Suppressor macrophage (primary cell): Measurements from ENCODE around the gene NAV2.
"Not testable (repeated sequence)": the region's sequence is repeated elsewhere in the genome, so short reads cannot be mapped to it uniquely, and the experiment has no call there.

Experiments
- DNase-seq, 4 experiments: peaks; one replicate each; pipeline ENCODE4 v3.0.0-alpha.2; 2020 to 2022

The NAV2 gene

DNA sequence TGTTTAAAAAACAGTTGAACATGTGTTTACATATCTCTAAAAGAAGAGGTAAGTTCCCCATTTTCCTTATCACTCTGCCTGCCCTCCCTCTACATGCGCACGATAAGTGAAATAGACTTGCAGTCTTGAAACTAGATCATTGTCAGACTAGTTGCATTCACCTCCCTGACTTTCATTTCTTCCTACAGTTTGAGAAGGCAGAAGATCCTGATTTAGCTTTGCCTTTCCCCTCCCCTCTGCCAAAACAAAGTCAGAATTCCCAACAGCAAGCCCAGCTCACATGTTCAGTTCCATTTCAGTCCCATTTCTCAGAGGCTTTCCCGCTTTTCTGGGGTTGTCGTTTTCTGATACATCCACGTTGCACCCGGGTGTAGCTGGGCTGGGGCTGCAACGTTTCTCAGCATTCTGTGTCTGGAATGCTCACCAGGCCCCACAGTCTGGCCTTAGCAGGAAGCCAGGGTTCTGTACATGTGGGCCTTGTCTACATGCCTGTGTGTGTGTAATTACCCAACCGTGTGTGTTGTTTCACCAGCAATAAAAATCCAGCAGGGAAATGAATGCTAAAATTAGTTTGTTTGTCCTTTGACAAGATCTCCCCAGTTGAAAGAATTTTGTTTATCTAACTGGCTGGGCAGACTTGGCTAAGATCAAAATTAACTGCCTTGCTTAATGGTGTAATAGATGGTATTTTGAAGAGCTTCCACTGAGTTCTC lies 268.5 kb downstream of the NAV2 start:
- no peak for DNase-seq

GRCh38 chr11:19982774-19983495 lies 270.3 kb downstream of the NAV2 start:
- DNase-seq: no peak

DNA sequence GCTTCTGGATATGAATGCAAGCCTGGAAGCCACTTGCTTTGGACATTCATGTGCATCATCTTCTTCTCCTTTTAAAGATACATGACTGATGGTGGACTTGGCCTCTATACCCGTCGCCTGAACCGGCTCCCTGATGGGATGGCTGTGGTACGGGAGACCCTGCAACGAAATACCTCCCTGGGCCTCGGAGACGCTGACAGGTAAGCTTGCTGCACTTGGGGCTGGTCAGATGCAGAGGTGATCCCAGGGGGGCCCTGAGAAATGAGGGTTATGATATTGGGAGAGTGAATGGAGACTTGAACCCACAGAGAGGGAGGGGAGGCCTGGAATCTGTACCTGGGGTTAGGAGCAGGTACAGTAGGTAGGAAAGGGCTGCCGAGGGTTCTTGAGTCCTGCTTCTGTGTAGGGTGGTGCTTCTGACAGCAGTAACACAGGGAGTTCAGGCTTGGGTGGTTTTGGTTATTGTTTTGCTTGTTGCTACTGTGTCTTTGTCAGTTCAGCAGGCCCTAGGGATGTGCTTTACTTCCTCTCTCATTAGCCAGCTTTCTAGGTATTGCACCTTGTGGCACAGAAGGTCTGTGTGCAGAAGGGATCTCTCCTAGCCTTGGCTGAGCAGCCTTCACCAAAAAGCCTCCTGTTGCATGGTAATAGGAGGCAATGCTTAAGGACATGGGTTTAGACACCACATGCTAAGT lies 271.6 kb downstream of the NAV2 start:
- DNase-seq: no peak

- DNase-seq: no peak
Observed at GRCh38 chr11:19985111-19985510, 272.5 kb downstream of the NAV2 start.

DNA sequence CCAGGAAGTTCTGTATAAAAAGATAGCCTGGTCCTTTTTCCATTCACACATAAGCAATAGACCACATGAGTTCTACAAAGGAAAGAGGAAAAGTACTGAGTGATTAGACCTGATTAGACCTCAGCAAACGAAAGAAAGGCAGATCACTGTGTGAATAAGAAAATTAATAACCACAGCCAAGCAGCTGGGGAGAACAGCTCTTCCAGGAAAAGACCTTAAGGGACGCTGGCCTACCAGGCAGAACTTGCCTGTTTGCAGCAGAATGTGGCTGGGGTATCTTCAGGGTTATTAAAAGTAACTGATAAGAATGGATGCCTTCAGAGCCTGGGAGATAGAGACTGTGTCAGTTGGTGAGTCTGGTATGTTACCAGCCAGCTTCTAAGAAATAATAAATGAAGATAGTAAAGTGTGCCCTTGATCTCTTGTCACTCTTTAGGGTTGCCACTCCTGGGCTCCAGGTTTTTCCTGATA lies 274.7 kb downstream of the NAV2 start:
- DNase-seq: no peak

GRCh38 chr11:19988598-19988997 lies 276.0 kb downstream of the NAV2 start:
- no peak for DNase-seq

DNA sequence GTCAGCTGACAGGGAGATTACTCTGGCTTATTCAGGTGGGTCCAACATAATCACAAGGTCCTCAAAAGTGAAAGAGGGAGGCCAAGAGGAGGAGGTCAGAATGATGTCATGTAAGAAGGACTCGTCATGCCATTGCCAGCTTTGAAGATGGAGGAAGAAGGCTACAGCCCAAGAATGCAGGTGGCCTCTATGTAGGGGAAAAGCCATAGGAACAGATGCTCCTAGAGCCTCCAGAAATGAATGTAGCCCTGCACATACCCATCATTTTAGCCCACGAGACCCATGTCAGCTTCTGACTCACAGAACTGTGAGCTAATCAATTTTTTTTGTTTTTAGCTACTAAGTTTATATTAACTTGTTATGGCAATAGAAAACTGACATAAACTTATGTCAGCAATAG lies 276.6 kb downstream of the NAV2 start:
- DNase-seq: no peak

DNA sequence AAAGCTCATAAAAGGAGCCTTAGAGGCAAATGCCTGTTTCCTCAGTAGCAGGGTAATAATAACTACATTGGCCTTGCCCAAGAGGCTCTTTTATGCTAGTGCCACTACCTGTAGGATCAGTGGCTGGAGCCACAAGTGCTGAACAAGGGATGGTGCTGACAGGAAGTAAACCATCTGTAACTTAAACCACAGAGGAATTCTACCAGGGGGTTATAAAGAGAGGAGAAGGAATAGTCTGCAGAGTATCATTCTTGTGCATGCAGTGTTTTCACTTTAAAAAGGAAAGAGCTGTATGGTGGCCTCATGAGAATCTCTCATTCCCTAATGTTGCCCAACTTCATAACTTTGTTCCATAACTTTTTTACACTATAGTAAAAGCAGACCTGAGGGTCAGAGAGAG lies 279.5 kb downstream of the NAV2 start:
- DNase-seq: no peak

DNA sequence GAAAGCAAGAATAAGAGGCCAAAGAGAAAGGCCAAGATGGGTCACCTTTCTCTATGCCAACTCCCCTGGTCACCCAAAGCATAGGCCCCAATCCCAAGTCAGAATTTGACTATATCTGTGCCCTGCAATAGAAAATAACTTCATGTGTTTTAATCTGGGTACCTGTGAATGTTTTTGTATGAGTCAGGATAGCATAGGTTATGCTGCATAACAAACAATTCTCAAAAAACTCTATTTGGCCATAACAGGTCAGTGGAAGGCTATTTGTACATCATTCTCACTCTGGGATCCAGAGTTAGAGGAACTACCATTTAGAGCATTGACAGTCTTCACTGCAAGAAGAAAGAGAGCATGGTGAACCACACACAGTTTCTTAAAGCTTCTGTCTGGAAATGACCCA lies 280.4 kb downstream of the NAV2 start:
- DNase-seq: no peak

DNA sequence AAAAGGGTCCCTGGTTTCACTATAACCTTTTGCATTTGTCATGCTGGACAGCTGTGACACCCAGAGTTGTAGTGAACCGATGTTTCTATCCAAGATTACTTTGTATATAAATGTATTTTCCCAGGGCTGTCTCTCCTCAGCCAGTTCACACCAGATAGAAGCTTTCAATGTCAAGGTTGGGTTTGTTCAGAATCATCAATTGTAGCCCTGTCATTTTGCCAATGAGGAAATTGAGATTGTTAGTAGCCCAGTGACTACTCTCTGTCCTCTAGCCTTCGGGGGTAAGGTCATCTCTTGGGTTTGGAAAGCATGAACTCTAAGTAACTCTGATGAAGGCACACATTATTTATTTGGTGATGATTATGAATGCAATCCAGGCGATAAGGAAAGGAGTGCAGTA lies 282.0 kb downstream of the NAV2 start:
- no peak for DNase-seq

- no peak for DNase-seq
Observed at GRCh38 chr11:19995145-19995544, 282.5 kb downstream of the NAV2 start.

DNA sequence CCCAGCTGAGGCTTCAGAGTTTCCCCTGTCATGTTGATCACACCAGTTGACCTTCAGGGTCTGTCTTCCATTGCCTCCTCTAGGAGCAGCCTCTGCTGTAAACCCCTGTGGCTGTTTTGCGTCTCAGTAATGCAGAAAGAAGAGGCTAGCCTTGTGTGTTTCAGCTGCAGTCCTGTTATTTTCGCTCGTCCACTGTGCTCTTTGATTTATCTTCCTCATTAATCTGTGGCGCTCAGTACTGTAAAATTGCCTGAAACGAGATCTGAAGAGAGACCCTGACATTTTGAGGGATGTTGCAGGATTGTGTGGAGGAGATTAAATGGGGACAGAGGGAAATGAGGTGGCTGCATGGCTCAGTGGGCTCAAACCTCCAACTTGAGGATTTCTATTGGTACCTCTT lies 283.9 kb downstream of the NAV2 start:
- no peak for DNase-seq

DNA sequence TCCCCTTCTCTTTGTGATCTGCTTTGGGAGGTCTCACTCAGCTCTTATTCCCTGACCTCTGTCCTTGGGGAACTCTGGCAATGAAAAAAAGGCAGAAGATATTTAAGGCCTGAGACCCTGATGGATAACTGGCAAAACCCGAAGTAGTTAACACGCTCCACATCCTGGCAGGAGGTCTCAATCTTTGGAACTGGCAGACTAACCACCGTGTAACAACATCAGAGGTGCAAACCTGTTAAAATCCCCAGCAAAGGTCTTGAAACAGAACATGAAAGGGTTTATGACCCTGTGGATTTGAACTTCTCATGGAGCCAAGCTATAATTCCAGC lies 287.3 kb downstream of the NAV2 start:
- no peak for DNase-seq

DNA sequence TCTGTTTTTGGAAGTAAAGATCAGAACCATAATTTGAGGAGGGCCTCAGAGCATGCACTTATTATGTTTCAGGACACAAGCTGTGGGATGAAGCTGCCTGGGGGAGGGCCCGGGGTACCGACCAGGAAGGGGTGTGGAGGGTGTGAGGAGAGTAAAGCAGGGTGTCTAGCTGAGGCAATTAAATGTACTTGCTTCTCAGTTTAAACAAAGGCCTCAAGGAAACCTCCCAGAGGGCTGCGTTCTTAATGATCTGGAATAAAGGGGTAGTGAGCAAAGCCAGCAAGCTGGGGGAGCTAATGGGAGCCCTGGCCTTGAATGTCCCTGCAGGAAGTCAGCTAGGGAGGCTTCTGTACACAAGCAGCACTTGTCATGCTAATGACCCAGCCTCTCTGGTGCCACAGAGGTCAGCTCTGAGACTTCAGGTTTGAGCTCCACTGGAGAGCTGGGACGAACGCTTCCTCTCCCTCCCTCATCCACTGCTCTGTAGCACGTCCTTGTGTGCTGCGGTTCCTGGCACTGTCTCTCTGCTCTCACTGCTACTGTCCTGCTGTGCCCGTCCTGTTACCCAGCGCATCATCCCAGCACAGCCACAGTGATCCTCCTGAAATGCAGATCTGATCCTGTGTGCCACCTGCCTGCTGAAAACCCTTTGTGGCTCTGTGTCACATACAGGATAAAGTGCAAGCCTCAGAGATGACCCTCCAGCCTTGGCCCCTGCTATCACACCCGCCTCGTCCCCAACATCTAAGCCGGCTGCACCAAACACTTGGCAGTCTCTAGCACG lies 287.9 kb downstream of the NAV2 start:
- DNase-seq: no peak

DNA sequence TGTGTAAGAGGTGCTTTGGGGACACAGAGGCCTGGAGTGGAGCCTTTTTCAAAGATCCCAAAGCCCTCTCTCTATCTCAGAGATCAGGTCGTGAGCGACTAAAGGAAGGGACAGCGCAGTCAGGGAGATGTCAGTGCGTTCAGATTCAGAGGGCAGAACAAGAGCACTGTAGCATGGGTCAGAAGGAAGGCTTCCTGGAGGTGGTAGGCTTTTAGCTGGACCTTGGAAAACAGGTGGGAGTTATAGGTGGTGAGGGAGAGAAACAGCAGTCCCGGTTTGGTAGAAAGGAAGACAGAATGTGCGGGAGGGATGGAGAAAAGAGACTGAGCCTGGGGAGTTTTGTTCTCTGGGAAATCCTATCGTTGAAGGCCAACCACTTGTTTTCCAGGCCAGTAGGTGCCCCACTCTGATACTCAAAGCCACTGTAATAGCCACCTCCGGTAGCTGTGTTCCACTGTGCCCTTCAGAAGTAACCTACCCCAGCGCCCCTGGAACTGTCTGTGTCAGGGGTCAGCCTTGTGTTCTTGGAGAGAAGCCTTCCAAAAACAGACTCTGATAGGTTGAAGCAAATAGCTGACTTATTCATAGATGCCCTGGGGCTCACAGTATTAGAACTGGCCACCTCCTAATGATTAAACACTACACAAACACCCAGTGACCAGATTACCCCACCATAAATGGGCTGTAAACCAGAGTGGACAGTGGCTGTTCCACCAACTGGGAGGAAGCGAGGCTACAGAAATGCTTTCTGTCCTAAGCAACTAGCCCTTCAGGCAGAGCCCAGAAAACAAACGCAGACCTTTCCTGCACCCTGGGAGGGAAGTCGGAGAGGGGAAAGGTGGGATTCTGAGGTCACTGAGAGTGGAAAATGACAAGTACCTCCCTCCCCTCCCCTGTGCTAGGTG lies 289.9 kb downstream of the NAV2 start:
- no peak for DNase-seq

- no peak for DNase-seq
Observed at GRCh38 chr11:20003351-20003750, 290.7 kb downstream of the NAV2 start.

DNA sequence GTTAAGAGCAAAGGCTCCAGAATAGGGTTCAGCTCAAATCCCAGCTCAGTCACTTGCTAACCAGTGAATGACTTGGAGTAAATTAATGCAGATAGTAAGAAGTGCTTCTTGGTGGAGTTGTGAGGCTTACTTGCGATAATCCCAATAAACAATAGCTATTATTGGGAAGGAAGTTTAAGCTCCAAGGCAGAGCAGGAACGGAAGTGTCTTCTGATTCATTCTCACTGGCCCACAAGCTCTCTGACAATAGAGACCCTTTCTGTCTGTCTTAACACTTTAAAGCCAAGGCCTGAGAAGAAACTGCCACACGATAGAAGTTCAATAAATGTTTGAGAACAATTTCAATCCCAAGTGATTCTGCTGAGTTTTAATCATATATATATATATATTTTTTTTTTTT lies 292.2 kb downstream of the NAV2 start:
- no peak for DNase-seq

- no peak for DNase-seq
Observed at GRCh38 chr11:20005747-20006146, 293.1 kb downstream of the NAV2 start.

- not testable (repeated sequence) for DNase-seq
Observed at GRCh38 chr11:20006618-20007017, 294.0 kb downstream of the NAV2 start.

GRCh38 chr11:20007386-20007785 lies 294.7 kb downstream of the NAV2 start:
- DNase-seq: no peak

- no peak for DNase-seq
Observed at GRCh38 chr11:20008190-20008870, 295.7 kb downstream of the NAV2 start.
